ENCODE measurements around the gene CIRBP.

CIRBP gene

DNA sequence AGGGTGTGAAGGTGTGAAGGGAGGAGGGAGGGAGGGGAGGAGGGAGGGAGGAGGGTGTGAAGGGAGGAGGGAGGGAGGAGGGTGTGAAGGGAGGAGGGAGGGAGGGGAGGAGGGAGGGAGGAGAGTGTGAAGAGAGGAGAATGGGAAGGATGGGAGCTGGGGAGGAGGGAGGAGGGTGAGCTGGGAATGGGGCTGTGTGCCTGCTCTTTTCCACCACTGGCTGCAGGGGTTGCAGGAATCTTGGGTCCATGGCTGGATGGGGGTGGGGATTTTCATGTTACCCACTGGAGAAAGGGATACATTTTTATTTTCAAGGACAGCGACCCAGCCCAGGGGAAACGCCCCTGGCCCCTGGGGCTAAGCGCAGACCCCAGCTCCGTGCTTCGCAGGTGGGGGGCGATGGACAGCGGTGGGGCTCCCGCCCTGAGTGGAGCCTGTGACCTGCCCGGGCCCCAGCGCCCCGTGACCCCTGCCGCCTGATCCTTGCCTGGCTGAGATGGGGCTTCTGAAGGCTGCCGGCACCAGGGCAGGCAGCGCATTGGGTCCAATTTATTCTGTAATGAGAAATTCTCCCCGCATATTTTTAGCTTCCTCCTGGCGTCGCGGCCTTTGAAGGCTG lies 13.6 kb downstream of the CIRBP start:
- DNase-seq = no peak

- DNase-seq = no peak
These were observed 14.2 kb downstream of the CIRBP start for GRCh38 chr19:1283207-1283916.

DNA sequence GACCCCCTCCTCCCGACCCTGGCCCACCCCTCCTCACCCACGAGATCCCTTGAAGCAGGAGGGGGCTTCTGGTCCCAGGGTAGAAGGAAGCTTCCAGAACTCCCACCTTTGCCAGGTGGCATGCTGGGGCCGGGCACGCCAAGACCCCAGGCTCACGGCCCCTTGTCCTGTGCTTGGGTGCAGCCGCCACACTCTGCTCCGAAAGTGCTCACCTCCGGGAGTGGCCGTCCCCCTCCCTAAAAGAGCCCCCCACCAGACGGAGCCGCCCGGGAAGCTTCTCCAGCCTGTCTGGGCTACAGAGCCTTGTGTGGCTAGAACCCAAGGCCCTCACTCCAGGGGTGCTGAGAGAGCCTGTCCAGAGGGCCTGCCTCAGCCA lies 14.8 kb downstream of the CIRBP start:
- DNase-seq = no peak

DNA sequence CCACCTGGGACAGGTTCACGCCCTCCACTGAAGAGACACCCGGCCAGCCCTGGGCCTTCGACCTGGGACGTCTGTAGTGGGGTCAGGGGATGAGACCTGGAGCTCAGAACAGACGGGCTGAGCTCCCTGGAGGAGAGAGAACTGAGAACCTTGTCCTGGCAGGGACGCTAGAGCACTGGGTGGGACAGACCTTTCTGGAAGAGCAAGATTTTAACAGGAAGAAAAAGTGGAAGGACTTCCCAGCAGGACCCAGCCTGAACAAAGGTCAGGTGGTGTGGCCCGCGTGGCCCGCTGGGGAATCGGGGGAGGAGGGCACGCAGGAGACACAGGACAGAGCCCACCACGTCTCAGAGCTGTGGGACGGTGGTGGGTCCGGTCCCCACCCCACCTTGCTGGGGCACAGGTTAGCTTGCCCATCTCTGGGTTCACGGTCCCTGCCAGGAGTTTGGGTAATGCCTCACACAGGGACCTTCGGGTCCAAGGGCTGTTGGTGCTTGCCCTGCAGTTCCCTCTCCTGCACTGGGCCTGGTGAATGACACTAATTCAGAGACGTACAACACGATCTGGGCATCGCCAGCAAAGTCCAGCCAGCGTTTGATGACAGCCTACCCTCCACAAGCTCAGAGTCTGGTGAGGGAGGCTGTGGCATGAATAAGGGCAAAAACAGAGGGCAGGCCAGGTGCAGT lies 15.3 kb downstream of the CIRBP start:
- DNase-seq = no peak

GRCh38 chr19:1284979-1285736 lies 16.0 kb downstream of the CIRBP start:
- DNase-seq = no peak

- DNase-seq = no peak
These were observed 16.7 kb downstream of the CIRBP start, which contains the start of gene EFNA2 for GRCh38 chr19:1285737-1286360. EFNA2 (plus strand) TSS chr19:1285873; CDS start chr19:1286169, 296 bp downstream.

DNA sequence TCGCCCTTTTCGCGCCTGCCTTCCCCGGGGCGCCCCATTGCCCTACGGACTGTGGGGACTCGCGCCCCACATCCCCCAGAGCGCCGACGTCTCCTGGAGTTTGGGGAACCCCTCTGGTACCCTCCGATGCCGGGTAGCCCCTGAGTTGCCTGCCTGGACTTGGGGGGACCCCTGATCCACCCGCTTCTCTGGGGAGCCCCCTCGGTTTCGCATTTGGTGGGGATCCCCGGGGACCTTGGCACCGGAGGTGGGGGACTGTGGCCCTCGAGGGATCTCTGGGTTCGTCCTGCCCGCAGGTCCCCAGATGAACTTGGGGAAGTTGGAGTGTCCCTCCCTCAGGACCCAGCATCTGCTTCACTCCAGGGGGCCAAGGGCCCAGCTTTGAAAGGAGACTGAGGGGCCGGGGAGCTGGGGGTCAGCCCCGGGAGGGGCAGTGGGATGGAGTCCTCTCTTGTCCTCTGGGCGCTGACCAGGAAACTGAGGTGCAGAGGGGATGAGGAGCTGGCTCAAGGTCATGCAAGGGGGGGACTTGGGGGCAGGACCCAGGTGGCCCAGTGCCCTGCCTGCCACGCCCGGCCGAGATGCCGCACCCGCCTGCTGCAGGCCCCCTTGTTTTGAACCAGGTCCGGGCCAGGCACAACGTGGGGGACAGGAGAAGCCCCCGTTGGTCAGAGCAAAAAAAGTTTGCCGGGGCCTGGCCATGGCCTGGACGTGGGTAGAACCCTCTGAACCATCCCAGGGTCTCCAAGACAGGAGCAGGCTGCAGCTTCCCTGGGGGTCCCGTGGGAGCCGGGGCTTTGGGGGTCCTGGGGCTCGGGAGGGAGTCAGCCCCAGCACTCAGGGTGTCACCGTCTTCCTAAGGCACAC lies 17.6 kb downstream of the CIRBP start:
- DNase-seq = no peak

- no peak for DNase-seq
These were observed 18.5 kb downstream of the CIRBP start for GRCh38 chr19:1287354-1288225.

GRCh38 chr19:1288226-1288612 lies 19.1 kb downstream of the CIRBP start:
- DNase-seq = no peak

GRCh38 chr19:1288833-1289685 lies 19.9 kb downstream of the CIRBP start:
- DNase-seq = no peak

GRCh38 chr19:1289686-1290025 lies 20.5 kb downstream of the CIRBP start:
- no peak for DNase-seq

GRCh38 chr19:1290196-1290702 lies 21.1 kb downstream of the CIRBP start:
- DNase-seq = no peak

GRCh38 chr19:1290703-1291651 lies 21.8 kb downstream of the CIRBP start:
- no peak for DNase-seq

DNA sequence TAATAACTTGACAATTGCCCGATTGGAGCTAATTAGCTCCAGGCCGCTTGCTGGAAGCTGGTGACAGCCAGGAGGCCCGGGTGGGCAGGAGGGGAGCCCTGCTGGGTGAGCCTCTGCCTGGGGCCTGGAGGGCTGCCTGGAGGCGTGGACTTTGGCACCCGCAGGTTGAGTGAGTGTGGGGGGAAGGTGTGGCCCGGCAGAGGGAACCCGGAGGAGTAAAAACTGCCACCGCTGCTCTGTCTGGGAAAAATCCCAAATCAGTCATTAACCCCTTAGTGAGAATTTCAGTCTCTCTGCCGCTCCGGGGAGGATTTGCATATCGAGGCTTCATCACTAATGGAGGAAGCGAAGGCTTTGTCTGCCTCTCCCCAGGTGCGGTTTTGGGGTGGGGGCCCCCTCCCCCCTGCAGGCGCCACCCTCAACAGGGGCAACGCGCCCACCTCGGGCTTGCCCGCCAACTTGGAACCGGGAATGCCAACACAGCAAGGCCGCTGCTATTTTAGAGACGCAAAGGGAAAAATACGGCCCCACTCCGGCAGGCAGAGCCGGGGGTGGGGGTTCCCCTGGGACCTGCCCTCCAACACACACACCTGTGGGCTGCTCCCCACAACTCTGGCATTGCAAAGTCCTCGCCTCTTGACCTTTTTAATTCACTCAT lies 22.8 kb downstream of the CIRBP start:
- no peak for DNase-seq

DNA sequence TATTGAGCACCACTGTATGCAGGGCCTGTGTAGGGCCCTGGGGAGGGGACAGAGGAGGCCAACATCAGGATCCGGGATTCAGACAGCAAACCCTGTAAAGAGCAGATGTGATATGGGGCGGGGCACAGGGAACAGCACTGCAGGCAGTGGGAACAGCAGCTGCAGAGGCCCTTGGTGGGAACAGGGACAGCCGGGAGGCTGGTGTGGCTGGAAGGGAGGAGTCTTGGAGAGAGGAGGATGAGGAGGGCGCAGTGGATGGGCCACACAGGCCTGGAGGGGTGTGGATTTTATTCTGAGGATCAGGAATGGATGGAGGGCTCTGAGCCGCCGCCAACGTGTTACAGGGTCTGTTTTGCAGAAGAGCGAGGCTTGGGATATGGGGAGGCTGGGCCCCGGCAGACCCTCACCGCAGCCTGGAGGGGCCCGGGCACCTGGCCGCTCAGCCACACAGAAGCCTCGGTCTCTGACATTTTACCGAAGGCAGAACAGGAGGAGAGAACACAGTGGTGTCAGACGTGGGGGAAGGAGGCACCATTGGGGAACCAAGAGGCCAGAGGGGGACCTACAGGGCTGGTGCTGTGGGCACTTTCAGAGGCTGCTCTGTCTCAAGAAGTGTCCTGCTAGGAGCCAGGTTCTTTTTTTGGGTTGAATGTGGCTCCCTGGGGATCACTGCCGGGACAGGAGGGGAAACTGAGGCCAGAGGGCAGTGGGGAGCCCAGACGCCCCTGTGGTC lies 23.5 kb downstream of the CIRBP start:
- DNase-seq = no peak

GRCh38 chr19:1293782-1294604 lies 24.9 kb downstream of the CIRBP start:
- DNase-seq = no peak

Measured in bone marrow (tissue), 2 donors.